Measurements from ENCODE around the gene PCDH1. TPM values are rescaled to one million over a fixed set of nuclear protein-coding genes. Genes with fewer than 3 reads are reported as not detected.

PCDH1 gene
- total and polyA plus RNA-seq, 2 of the 13 experiments (the other 11 are each of a cell fraction or from before 2014, with no cell fraction given), result 0.11 to 0.83 TPM

DNA sequence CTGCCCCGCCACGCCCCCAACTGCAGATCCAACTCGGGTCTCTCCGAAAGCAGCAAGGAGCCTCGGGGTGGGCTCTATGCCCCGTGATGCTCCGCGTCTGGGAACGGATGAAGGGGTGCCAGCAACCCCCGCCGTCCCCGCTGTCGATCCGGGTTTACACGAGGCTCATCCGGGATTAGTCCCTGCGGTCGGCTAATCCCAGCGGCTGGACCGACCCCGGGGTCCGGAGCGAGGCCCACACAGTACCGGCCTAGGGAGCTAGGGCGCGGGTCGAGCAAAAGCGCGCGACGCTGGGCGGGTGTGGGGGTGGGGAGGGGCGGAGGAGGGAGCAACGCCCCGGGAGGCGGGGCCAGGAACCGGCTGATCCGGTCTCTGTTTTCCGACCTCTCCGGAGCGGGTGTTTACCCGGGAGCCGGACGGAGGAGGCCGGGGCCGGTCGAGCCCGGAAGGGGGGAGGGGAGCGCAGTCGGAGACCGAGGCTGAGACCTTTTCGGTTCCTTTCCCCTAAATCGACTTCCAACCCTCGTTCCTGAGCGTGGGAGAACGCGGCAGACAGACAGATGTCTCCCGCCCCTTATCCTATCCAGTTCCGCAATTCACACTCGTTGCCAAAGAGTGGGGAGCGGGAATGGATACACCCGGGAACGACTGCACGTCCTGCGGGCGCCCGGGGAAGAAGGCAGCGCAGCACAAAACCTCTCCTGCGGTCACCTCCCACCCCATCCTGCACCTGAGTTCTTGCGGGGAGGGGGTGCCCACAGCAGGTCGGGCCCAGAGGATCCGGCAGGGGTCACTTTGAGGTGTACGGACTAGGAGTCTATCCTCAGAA is 28.6 kb downstream of the PCDH1 start (continued):
- TF ChIP-seq STAG1 (CRISPR knock-in tag; IDR thresholded peaks at IDR 0.05) (no peak), GATAD1 (CRISPR knock-in tag; IDR thresholded peaks at IDR 0.05) (peak; percentile 41; the same call in 1 of the 2 replicates), EEA1 (CRISPR knock-in tag; IDR thresholded peaks at IDR 0.05; ENCODE audit: borderline replicate concordance) (peak; percentile 7; the same call in 1 of the 2 replicates), YEATS4 (CRISPR knock-in tag; IDR thresholded peaks at IDR 0.05; ENCODE audit: borderline replicate concordance) (peak; percentile 19; the same call in 1 of the 2 replicates), ZNF430 (CRISPR knock-in tag; IDR thresholded peaks at IDR 0.05) (peak; percentile 50; the same call in 1 of the 2 replicates), POLR2AphosphoS5 (IDR thresholded peaks at IDR 0.05; ENCODE audit: low read depth, low read length) (peak; percentile 27; the same call in 1 of the 2 replicates), ZNF644 (CRISPR knock-in tag; IDR thresholded peaks at IDR 0.05; ENCODE audit: low read depth) (no peak), ZFYVE20 (CRISPR knock-in tag; IDR thresholded peaks at IDR 0.05; ENCODE audit: borderline replicate concordance, low read depth) (0 out of 2 replicates have a peak, but pooled peaks have one; percentile 19), ZNF224 (CRISPR knock-in tag; IDR thresholded peaks at IDR 0.05) (0 out of 2 replicates have a peak, but pooled peaks have one; percentile 44), SRSF4 (IDR thresholded peaks at IDR 0.05; ENCODE audit: low read depth, low read length, poor library complexity, severe bottlenecking) (no peak), ZFY (CRISPR knock-in tag; IDR thresholded peaks at IDR 0.05) (peak; percentile 40; the same call in 1 of the 2 replicates), ZNF841 (CRISPR knock-in tag; IDR thresholded peaks at IDR 0.05; ENCODE audit: borderline replicate concordance) (no peak), POLR2A (IDR thresholded peaks at IDR 0.05; ENCODE audit: insufficient read depth in 1 of 2, low read depth in 2 of 2, low read length in 2 of 2) (peak; percentile 19 to 60; a peak in 1 of 4 replicates), SMAD3 (CRISPR knock-in tag; IDR thresholded peaks at IDR 0.05) (0 out of 2 replicates have a peak, but pooled peaks have one; percentile 4), ZNF674 (CRISPR knock-in tag; IDR thresholded peaks at IDR 0.05; ENCODE audit: low read depth) (no peak), REL (CRISPR knock-in tag; conservative IDR thresholded peaks at IDR 0.05) (no peak), FIP1L1 (IDR thresholded peaks at IDR 0.05; ENCODE audit: borderline replicate concordance, insufficient read depth, low read depth, low read length) (no peak), ELF1 (CRISPR knock-in tag; IDR thresholded peaks at IDR 0.05) (peak; percentile 46; the same call in 1 of the 2 replicates)
- TF ChIP-seq, protein P1, sequence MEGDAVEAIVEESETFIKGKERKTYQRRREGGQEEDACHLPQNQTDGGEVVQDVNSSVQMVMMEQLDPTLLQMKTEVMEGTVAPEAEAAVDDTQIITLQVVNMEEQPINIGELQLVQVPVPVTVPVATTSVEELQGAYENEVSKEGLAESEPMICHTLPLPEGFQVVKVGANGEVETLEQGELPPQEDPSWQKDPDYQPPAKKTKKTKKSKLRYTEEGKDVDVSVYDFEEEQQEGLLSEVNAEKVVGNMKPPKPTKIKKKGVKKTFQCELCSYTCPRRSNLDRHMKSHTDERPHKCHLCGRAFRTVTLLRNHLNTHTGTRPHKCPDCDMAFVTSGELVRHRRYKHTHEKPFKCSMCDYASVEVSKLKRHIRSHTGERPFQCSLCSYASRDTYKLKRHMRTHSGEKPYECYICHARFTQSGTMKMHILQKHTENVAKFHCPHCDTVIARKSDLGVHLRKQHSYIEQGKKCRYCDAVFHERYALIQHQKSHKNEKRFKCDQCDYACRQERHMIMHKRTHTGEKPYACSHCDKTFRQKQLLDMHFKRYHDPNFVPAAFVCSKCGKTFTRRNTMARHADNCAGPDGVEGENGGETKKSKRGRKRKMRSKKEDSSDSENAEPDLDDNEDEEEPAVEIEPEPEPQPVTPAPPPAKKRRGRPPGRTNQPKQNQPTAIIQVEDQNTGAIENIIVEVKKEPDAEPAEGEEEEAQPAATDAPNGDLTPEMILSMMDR (CRISPR knock-in tag; IDR thresholded peaks at IDR 0.05), result 0 out of 2 replicates have a peak, but pooled peaks have one; percentile 16
- TF ChIP-seq, protein P2, sequence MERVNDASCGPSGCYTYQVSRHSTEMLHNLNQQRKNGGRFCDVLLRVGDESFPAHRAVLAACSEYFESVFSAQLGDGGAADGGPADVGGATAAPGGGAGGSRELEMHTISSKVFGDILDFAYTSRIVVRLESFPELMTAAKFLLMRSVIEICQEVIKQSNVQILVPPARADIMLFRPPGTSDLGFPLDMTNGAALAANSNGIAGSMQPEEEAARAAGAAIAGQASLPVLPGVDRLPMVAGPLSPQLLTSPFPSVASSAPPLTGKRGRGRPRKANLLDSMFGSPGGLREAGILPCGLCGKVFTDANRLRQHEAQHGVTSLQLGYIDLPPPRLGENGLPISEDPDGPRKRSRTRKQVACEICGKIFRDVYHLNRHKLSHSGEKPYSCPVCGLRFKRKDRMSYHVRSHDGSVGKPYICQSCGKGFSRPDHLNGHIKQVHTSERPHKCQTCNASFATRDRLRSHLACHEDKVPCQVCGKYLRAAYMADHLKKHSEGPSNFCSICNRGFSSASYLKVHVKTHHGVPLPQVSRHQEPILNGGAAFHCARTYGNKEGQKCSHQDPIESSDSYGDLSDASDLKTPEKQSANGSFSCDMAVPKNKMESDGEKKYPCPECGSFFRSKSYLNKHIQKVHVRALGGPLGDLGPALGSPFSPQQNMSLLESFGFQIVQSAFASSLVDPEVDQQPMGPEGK (CRISPR knock-in tag; IDR thresholded peaks at IDR 0.05), result peak; percentile 57; the same call in 1 of the 2 replicates
- TF ChIP-seq, protein P3, sequence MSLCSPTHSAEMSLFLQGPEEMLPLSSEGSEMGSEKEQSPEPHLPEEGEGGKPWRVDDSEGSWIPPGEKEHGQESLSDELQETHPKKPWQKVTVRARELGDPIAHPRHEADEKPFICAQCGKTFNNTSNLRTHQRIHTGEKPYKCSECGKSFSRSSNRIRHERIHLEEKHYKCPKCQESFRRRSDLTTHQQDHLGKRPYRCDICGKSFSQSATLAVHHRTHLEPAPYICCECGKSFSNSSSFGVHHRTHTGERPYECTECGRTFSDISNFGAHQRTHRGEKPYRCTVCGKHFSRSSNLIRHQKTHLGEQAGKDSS (CRISPR knock-in tag; IDR thresholded peaks at IDR 0.05; ENCODE audit: borderline replicate concordance, low read depth), result no peak
